HepG2 (cell line): ENCODE data around the gene SLAIN2. TPM values are rescaled to one million over a fixed set of nuclear protein-coding genes. Genes with fewer than 3 reads are reported as not detected.
A peak's percentile ranks its signal among the peaks of the same experiment; 100 is the strongest.

Experiments
- ATAC-seq: fragments of 200-7000 bp; cut with Tn5 transposase; 3 replicates; pipeline ENCODE4 v1.9.1; 2020; ENCODE audit warnings: mild to moderate bottlenecking, moderate library complexity
- BruUV-seq: library from RNA; stranded (reverse); fragments of 400-500 nt; replicated peaks from 2 replicates; lab custom pipeline; 2021; lab: Mats Ljungman, UMichigan
- CTCF ChIA-PET: fragments of 300-600 bp; formaldehyde crosslinking; extraction: SDS; loops from one replicate; lab custom pipeline; 2021; ENCODE audit warnings: low total read pairs, inconsistent platforms, low intra/inter-chr PET ratio; lab: Yijun Ruan, JAX
- POLR2A ChIA-PET: fragments of 350-600 bp; sonication (Branson Sonifier 250); formaldehyde crosslinking; loops from one replicate; lab custom pipeline; 2020; ENCODE audit warnings: antibody characterized with exemption, inconsistent platforms; lab: Yijun Ruan, JAX
- DNase-seq: peaks from one replicate; pipeline ENCODE4 v3.0.0-alpha.2; 2015; ENCODE audit warnings: low spot score
- FAIRE-seq: peaks from 3 replicates; lab custom pipeline; 2011; peaks lifted over from hg19 to GRCh38; lab: Jason Lieb, UNC
- H2AFZ ChIP-seq: one replicate; pipeline ENCODE4 v1.6.1; 2011; ENCODE audit warnings: low read length, inconsistent platforms
- H3K27ac ChIP-seq: fragments of 300-600 bp; 3 replicates; pipeline ENCODE4 v1.8.0; 2011; ENCODE audit warnings: mixed run types, mild to moderate bottlenecking, mixed read lengths, low read length, inconsistent platforms; ENCODE audit not compliant: insufficient read depth; ENCODE audit errors: extremely low read length
- H3K27me3 ChIP-seq, 2 experiments: fragments of 200-600 bp in 1 of 2; 2 replicates in 1 of 2; 3 replicates in 1 of 2; pipeline versions ENCODE4 v1.6.0 to v1.8.0; 2011; ENCODE audit warnings: low read length in 2 of 2, mild to moderate bottlenecking in 2 of 2, moderate library complexity in 2 of 2, inconsistent platforms in 1 of 2; ENCODE audit not compliant: insufficient read depth in 2 of 2, control insufficient read depth in 1 of 2
- H3K36me3 ChIP-seq, 2 experiments: fragments of 200-600 bp in 1 of 2; replicated peaks in 1 of 2; 2 replicates in 1 of 2; 3 replicates in 1 of 2; pipeline versions ENCODE4 v1.5.1 to v1.8.0; 2011; ENCODE audit warnings: low read length in 2 of 2, inconsistent platforms in 1 of 2; ENCODE audit not compliant: insufficient read depth in 2 of 2, control insufficient read depth in 1 of 2
- H3K4me1 ChIP-seq: 2 replicates; pipeline ENCODE4 v1.5.1; 2012; ENCODE audit warnings: low read length, inconsistent platforms; ENCODE audit not compliant: insufficient read depth
- H3K4me2 ChIP-seq: 2 replicates; pipeline ENCODE4 v1.6.0; 2011; ENCODE audit warnings: low read depth, low read length, inconsistent platforms
- H3K4me3 ChIP-seq, 3 experiments: fragments of 200-600 bp in 1 of 3; sonication (generic), shearing (Covaris generic) in 1 of 3; replicated peaks in 1 of 3; 2 replicates each; pipeline ENCODE4 v1.5.1; 2011 to 2016; ENCODE audit warnings: low read length in 3 of 3, inconsistent platforms in 2 of 3, low read depth in 2 of 3, mild to moderate bottlenecking in 2 of 3, control low read depth in 1 of 3, mixed read lengths in 1 of 3; ENCODE audit not compliant: insufficient read depth in 1 of 3
- H3K79me2 ChIP-seq: one replicate; pipeline ENCODE4 v1.6.1; 2011; ENCODE audit warnings: low read length, inconsistent platforms; ENCODE audit not compliant: insufficient read depth
- H3K9ac ChIP-seq: 2 replicates; pipeline ENCODE4 v1.6.0; 2011; ENCODE audit warnings: mild to moderate bottlenecking, low read depth, low read length, inconsistent platforms; ENCODE audit not compliant: insufficient read depth
- H3K9me3 ChIP-seq: 2 replicates; pipeline ENCODE4 v1.5.1; 2012; ENCODE audit warnings: mild to moderate bottlenecking, low read length
- H4K20me1 ChIP-seq: 2 replicates; pipeline ENCODE4 v1.6.0; 2011; ENCODE audit warnings: inconsistent platforms, mild to moderate bottlenecking, low read length, moderate library complexity; ENCODE audit not compliant: insufficient read depth
- CBX2 ChIP-seq, 2 experiments: fragments of 200-600 bp in 1 of 2; sonication (generic); formaldehyde crosslinking in 1 of 2; IDR thresholded peaks; 2 replicates each; pipeline versions ENCODE4 v1.7.0 to v1.8.1; 2018 to 2022; ENCODE audit warnings: low read depth in 2 of 2, low read length in 1 of 2, mild to moderate bottlenecking in 1 of 2, missing genetic modification reagents in 1 of 2
- E2F1 ChIP-seq: sonication (generic); formaldehyde crosslinking; IDR thresholded peaks from 2 replicates; pipeline ENCODE4 v1.5.0; 2020; ENCODE audit warnings: missing genetic modification reagents
- ETV5 ChIP-seq: IDR thresholded peaks from 2 replicates; pipeline ENCODE4 v1.6.1; 2018; ENCODE audit warnings: missing biosample characterization, missing genetic modification reagents, inconsistent platforms, borderline replicate concordance
- NFKB2 ChIP-seq: sonication (generic); formaldehyde crosslinking; IDR thresholded peaks from 2 replicates; pipeline ENCODE4 v1.4.0; 2020; ENCODE audit warnings: missing genetic modification reagents, borderline replicate concordance
- RBFOX2 ChIP-seq: fragments of 200-400 bp; formaldehyde crosslinking; IDR thresholded peaks from 2 replicates; pipeline ENCODE4 v1.6.1; 2017; ENCODE audit warnings: low read depth, mild to moderate bottlenecking, low read length
- SAFB2 ChIP-seq: sonication (generic); formaldehyde crosslinking; IDR thresholded peaks from 2 replicates; pipeline ENCODE4 v1.5.1; 2020; ENCODE audit warnings: missing genetic modification reagents, low read depth, mild to moderate bottlenecking, borderline replicate concordance
- SCMH1 ChIP-seq: sonication (generic); formaldehyde crosslinking; IDR thresholded peaks from 2 replicates; pipeline ENCODE4 v1.9.0; 2021; ENCODE audit warnings: missing genetic modification reagents, mild to moderate bottlenecking, borderline replicate concordance
- SP2 ChIP-seq: sonication (generic); formaldehyde crosslinking; IDR thresholded peaks from 2 replicates; pipeline ENCODE4 v1.5.1; 2020; ENCODE audit warnings: mild to moderate bottlenecking, missing genetic modification reagents
- THAP7 ChIP-seq: sonication (generic); formaldehyde crosslinking; IDR thresholded peaks from 2 replicates; pipeline ENCODE4 v1.8.1; 2023; ENCODE audit warnings: mild to moderate bottlenecking, missing genetic modification reagents
- TOPORS ChIP-seq: sonication (generic); formaldehyde crosslinking; IDR thresholded peaks from 2 replicates; pipeline ENCODE4 v1.8.0; 2023; ENCODE audit warnings: mild to moderate bottlenecking, missing genetic modification reagents
- ZNF317 ChIP-seq: sonication (generic); formaldehyde crosslinking; IDR thresholded peaks from 2 replicates; pipeline ENCODE4 v1.5.0; 2020; ENCODE audit warnings: mild to moderate bottlenecking, missing genetic modification reagents
- ZNF567 ChIP-seq: sonication (generic); formaldehyde crosslinking; IDR thresholded peaks from 2 replicates; pipeline ENCODE4 v1.8.1; 2023; ENCODE audit warnings: mild to moderate bottlenecking, missing genetic modification reagents, borderline replicate concordance
- ZNF672 ChIP-seq: sonication (generic); formaldehyde crosslinking; IDR thresholded peaks from 2 replicates; pipeline ENCODE4 v1.8.1; 2022; ENCODE audit warnings: missing genetic modification reagents
- WGBS: methylation state at CpG from one replicate; pipeline ENCODE4 v1.1.6; 2017; ENCODE audit warnings: low lambda C conversion rate; 5-methylcytosine and 5-hydroxymethylcytosine counted together
- in situ Hi-C: cut with HindIII; loops from 2 replicates; pipeline ENCODE4 v1.10.0; 2017; ENCODE audit warnings: low pct_unique_long_range_greater_than_20kb; ENCODE audit not compliant: extremely low pct_ligation_motif_present
- intact Hi-C: fragments of 100-400 bp; cut with micrococcal nuclease; formaldehyde crosslinking; loops from one replicate; pipeline ENCODE4 v1.10.0; 2022; ENCODE audit not compliant: unreplicated experiment
- polyA plus RNA-seq, 8 experiments: library from polyadenylated mRNA; depleted of rRNA in 3 of 8; stranded (reverse) in 7 of 8; unstranded in 1 of 8; fragments of >200 nt; fragmentation: Illumina TruSeq in 4 of 8; extraction: Trizol in 4 of 8; gene quantifications; 2 replicates each; pipeline versions ENCODE4 v1.2.1 to v1.2.3, GENCODE V29; 2011 to 2016; ENCODE audit warnings: low read depth in 4 of 8, missing spikeins in 1 of 8, mixed read lengths in 1 of 8; ENCODE audit not compliant: insufficient read depth in 1 of 8
- total RNA-seq, 5 experiments: library from RNA; depleted of rRNA; stranded (reverse); fragments of >200 nt; fragmentation: Illumina TruSeq; extraction: Trizol; gene quantifications; 2 replicates each; pipeline ENCODE4 v1.2.3, GENCODE V29; 2016; ENCODE audit warnings: low read depth in 1 of 5

SLAIN2 gene
- total and polyA plus RNA-seq, 2 of the 13 experiments (the other 11 are each of a cell fraction or from before 2014, with no cell fraction given): 20.7 to 22.5 TPM

- no peak overlapping the region for H3K4me3 ChIP-seq
- ATAC-seq (peak; percentile 45; the same call in 1 of the 3 replicates), FAIRE-seq (no peak), DNase-seq (no peak)
- no peaks in the 10 kb centered on the region for H4K20me1 ChIP-seq
- no peaks in the 10 kb centered on the region for H3K27me3 ChIP-seq
- no peak overlapping the region for H2AFZ ChIP-seq
- no TSS peak for BruUV-seq
- H3K4me1 ChIP-seq: no peaks in the 10 kb centered on the region
- POLR2A ChIA-PET: no interaction called here
- no peak overlapping the region for H3K4me2 ChIP-seq
- H3K79me2 ChIP-seq: no peaks in the 10 kb centered on the region
- CTCF ChIA-PET: no interaction called here
- no peak overlapping the region for H3K9ac ChIP-seq
- intact Hi-C loops: no loop called here
- WGBS: 77% methylated on average over 4 of the region's 4 CpGs
- no peaks in the 10 kb centered on the region for H3K9me3 ChIP-seq
- H3K36me3 ChIP-seq: no peaks in the 10 kb centered on the region
- in situ Hi-C loops: no loop called here
- no peak overlapping the region for H3K27ac ChIP-seq
- no peak for TF ChIP-seq NFKB2 (CRISPR knock-in tag)
- TF ChIP-seq ETV5 (CRISPR knock-in tag): no peak
- TF ChIP-seq ZNF672: no peak
These were observed 90.7 kb downstream of the SLAIN2 start for GRCh38 chr4:48432017-48432416.

GRCh38 chr4:48436318-48436717, 95.0 kb downstream of the SLAIN2 start:
- Histone ChIP-seq H3K4me1 (no peaks in the 10 kb centered on the region), H3K4me2 (no peak overlapping the region), H3K79me2 (no peaks in the 10 kb centered on the region), H3K9me3 (no peaks in the 10 kb centered on the region), H3K36me3 (no peaks in the 10 kb centered on the region), H3K9ac (no peak overlapping the region), H4K20me1 (no peaks in the 10 kb centered on the region), H3K27me3 (no peaks in the 10 kb centered on the region), H3K27ac (no peak overlapping the region), H3K4me3 (no peak overlapping the region), H2AFZ (no peak overlapping the region)
- ChIA-PET POLR2A (no interaction called here), CTCF (no interaction called here)
- BruUV-seq: no TSS peak
- DNase-seq (no peak), ATAC-seq (no peak), FAIRE-seq (no peak)
- in situ Hi-C loops: no loop called here
- no peak for TF ChIP-seq SCMH1 (CRISPR knock-in tag)
- no peak for TF ChIP-seq CBX2 (IDR thresholded peaks at IDR 0.05; ENCODE audit: low read depth, low read length)
- TF ChIP-seq CBX2 (CRISPR knock-in tag; IDR thresholded peaks at IDR 0.05; ENCODE audit: low read depth): no peak
- no peak for TF ChIP-seq ZNF567 (CRISPR knock-in tag)
- no peak for TF ChIP-seq E2F1 (CRISPR knock-in tag)
- no peak for TF ChIP-seq SP2 (CRISPR knock-in tag)
- TF ChIP-seq ZNF317 (CRISPR knock-in tag): no peak
- TF ChIP-seq NFKB2 (CRISPR knock-in tag): no peak
- TF ChIP-seq THAP7 (CRISPR knock-in tag): no peak
- no peak for TF ChIP-seq SAFB2 (CRISPR knock-in tag)
- TF ChIP-seq TOPORS: no peak
- no peak for TF ChIP-seq RBFOX2
- intact Hi-C loops: no loop called here
- 100% methylated on average over 1 of the region's 1 CpG for WGBS
